Measurements from ENCODE around the gene ETV1.

Gene ETV1

DNA sequence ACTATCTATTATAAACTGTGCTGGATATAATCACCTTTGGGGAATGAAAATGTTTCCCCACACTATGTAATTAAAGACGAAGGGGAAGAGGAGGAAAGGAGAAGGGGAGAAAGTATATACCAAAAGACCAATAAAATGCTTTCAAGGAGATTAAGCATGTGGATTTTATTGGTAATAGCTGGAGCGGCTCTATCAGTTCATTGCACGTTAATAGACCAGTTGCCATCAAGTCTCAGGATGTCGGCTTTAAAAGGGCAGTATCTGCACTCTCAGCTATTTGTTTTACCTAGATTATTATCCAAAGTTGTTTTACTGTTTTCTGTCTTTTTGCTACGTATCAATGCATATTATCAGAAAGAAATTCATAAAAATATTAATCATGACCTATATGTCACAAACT, 9.0 kb downstream of the ETV1 start:
- DNase-seq (ENCODE audit: low spot score in 2 of 2): peak in 1 of 2 experiments; percentile 30
- no peaks in the 10 kb centered on the region for H3K9me3 ChIP-seq
- peaks cover 42% of the 10 kb centered on the region for H3K4me1 ChIP-seq
- in situ Hi-C loops (cut with MboI; ENCODE audit: low sequenced_read_pairs): no loop called here
- H3K27me3 ChIP-seq (ENCODE audit: low read depth): no peaks in the 10 kb centered on the region
- no peaks in the 10 kb centered on the region for H3K36me3 ChIP-seq (replicated peaks)
- H3K4me3 ChIP-seq: no peak overlapping the region

- Histone ChIP-seq H3K9me3 (no peaks in the 10 kb centered on the region), H3K4me1 (peaks cover 41% of the 10 kb centered on the region), H3K27me3 (ENCODE audit: low read depth) (no peaks in the 10 kb centered on the region), H3K4me3 (no peak overlapping the region), H3K36me3 (replicated peaks) (no peaks in the 10 kb centered on the region)
- in situ Hi-C loops (cut with MboI; ENCODE audit: low sequenced_read_pairs): no loop called here
- no peak for DNase-seq (ENCODE audit: low spot score in 2 of 2)
Measured at GRCh38 chr7:13979671-13980435, 9.6 kb downstream of the ETV1 start.

- Histone ChIP-seq H3K4me3 (no peak overlapping the region), H3K9me3 (no peaks in the 10 kb centered on the region), H3K4me1 (peaks cover 28% of the 10 kb centered on the region), H3K36me3 (replicated peaks) (no peaks in the 10 kb centered on the region), H3K27me3 (ENCODE audit: low read depth) (no peaks in the 10 kb centered on the region)
- in situ Hi-C loops (cut with MboI; ENCODE audit: low sequenced_read_pairs): no loop called here
- no peak for DNase-seq (ENCODE audit: low spot score in 2 of 2)
Measured at GRCh38 chr7:13976594-13976993, 12.9 kb downstream of the ETV1 start.

DNA sequence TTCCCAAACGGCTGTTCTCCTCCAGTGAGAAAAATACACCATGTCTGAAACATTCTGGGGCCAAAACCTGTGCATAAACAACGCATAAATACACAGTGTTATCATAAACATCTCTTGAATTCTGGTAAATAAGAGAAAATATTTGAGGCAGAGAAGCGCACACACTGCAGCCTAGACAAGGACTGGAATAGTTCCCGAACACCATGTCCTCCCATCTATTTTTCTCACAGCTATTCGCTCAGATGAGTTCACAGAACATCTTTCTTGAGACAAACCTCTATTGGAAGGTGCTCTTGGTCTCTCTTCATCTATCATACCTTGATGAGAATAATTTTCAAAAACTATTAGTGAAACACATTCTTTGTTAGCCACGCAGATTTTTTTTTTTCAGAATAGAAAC, 24.4 kb downstream of the ETV1 start:
- Histone ChIP-seq H3K9me3 (no peaks in the 10 kb centered on the region), H3K36me3 (replicated peaks) (no peaks in the 10 kb centered on the region), H3K4me1 (no peaks in the 10 kb centered on the region), H3K27me3 (ENCODE audit: low read depth) (no peaks in the 10 kb centered on the region), H3K4me3 (no peak overlapping the region)
- no peak for DNase-seq (ENCODE audit: low spot score in 2 of 2)
- in situ Hi-C loops (cut with MboI; ENCODE audit: low sequenced_read_pairs): no loop called here

- DNase-seq (ENCODE audit: low spot score in 2 of 2): no peak
- in situ Hi-C loops (cut with MboI; ENCODE audit: low sequenced_read_pairs): no loop called here
- Histone ChIP-seq H3K4me1 (no peaks in the 10 kb centered on the region), H3K27me3 (ENCODE audit: low read depth) (no peaks in the 10 kb centered on the region), H3K9me3 (no peaks in the 10 kb centered on the region), H3K36me3 (replicated peaks) (no peaks in the 10 kb centered on the region), H3K4me3 (no peak overlapping the region)
Measured at GRCh38 chr7:13963925-13964324, 25.5 kb downstream of the ETV1 start.

DNA sequence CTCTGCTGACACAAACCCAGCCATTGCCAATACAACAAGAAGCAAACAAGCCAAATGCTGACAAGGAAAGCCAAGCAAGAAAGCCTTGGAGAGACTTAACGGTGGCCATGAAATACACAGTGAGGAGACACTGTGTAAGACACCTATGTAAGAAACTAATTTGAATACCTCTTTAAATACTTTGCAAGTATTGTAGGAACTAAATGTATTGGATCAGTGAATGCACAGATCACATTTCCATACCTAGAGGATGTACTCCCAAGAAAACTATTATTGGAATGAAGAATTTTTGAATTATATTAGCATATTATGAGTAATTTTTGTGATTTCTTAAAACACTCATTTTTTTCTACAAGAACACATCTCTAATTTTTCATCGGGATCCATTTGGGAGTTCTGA, 34.0 kb downstream of the ETV1 start:
- no peaks in the 10 kb centered on the region for H3K9me3 ChIP-seq
- no peaks in the 10 kb centered on the region for H3K36me3 ChIP-seq (replicated peaks)
- H3K4me3 ChIP-seq: no peak overlapping the region
- DNase-seq (ENCODE audit: low spot score in 2 of 2): no peak
- H3K27me3 ChIP-seq (ENCODE audit: low read depth): no peaks in the 10 kb centered on the region
- H3K4me1 ChIP-seq: no peaks in the 10 kb centered on the region
- in situ Hi-C loops (cut with MboI; ENCODE audit: low sequenced_read_pairs): no loop called here

DNA sequence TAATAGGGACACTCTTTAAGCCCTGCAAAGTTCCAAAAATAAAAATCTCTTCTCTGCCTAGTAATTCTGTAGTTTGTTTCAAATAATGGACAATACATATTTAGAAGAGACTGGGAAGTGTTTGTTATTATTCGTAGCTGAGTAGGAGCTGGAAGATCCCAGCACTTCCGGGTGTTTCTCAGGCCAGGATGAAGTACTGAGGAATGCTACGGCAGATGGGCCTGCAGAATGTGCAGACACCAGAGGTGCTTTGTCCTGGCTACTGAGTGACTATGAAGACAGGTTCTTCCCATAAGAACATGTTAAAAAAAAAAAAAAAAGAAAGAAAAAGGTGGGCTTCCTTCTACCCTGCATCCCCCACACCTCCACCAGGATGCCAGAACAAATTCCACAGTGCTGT, 36.1 kb downstream of the ETV1 start:
- Histone ChIP-seq H3K4me3 (no peak overlapping the region), H3K27me3 (ENCODE audit: low read depth) (no peaks in the 10 kb centered on the region), H3K9me3 (no peaks in the 10 kb centered on the region), H3K36me3 (replicated peaks) (no peaks in the 10 kb centered on the region), H3K4me1 (peaks cover 12% of the 10 kb centered on the region)
- in situ Hi-C loops (cut with MboI; ENCODE audit: low sequenced_read_pairs): no loop called here
- no peak for DNase-seq (ENCODE audit: low spot score in 2 of 2)

DNA sequence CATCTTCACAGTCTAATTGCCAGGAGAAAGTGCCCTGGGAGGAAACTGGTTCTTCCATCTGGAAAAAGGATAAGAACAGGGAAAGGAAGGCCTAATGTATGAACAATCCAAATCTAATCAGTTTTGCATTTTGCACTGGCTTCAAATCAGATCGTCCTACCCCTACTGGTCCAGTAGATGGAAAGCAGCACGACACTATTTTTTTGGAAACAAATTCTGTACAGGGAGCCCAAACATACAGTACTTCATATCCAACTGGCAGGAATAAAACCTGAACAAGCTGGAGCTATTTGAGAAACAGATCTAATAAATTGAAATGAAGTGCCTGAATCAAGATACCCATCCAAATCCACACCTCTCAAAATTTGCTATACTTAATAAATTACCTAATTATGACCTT, 36.5 kb downstream of the ETV1 start:
- Histone ChIP-seq H3K27me3 (ENCODE audit: low read depth) (no peaks in the 10 kb centered on the region), H3K4me3 (no peak overlapping the region), H3K9me3 (no peaks in the 10 kb centered on the region), H3K4me1 (peaks cover 12% of the 10 kb centered on the region), H3K36me3 (replicated peaks) (no peaks in the 10 kb centered on the region)
- no peak for DNase-seq (ENCODE audit: low spot score in 2 of 2)
- in situ Hi-C loops (cut with MboI; ENCODE audit: low sequenced_read_pairs): no loop called here

DNA sequence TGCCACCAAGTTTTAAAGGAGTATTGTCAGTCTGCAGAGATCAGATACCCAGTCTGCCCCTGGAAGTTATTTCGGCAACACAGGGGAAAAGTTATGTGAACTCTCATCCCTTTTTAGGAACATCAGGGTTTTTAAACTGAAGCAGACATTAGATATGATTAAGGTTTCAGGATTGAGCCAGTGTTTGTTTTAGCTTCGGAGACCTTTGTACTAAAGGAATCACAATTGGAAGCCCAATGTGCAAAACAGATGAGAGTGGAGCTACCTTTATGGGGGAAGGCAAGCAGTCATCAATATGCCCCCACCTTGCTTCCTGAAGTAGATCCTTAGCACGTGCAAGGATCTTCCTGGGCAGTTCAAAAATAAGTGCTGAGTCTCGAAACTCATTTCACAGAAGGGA, 39.5 kb downstream of the ETV1 start:
- no peaks in the 10 kb centered on the region for H3K27me3 ChIP-seq (ENCODE audit: low read depth)
- DNase-seq (ENCODE audit: low spot score in 2 of 2): no peak
- H3K4me1 ChIP-seq: peaks cover 12% of the 10 kb centered on the region
- in situ Hi-C loops (cut with MboI; ENCODE audit: low sequenced_read_pairs): no loop called here
- no peaks in the 10 kb centered on the region for H3K36me3 ChIP-seq (replicated peaks)
- H3K4me3 ChIP-seq: no peak overlapping the region
- H3K9me3 ChIP-seq: no peaks in the 10 kb centered on the region

DNA sequence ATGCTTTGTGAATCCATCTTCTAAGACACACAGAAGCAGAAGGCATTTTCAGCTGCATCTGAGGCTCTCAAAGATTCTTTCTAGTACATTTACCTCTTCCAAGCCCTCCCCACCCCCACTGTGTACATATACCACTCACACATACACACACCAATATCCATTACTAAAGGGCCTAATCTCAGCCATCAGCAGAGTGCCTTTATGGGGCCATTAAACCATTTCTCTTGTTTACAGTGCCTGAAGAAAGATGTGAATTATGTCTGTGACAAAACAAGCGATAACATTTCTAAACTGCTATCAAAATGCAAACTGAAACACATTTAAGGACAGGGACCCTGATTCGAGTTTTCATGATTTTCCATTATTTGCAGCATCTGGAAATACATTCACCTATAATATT, 40.0 kb downstream of the ETV1 start:
- no peak overlapping the region for H3K4me3 ChIP-seq
- H3K4me1 ChIP-seq: peaks cover 12% of the 10 kb centered on the region
- no peaks in the 10 kb centered on the region for H3K36me3 ChIP-seq (replicated peaks)
- in situ Hi-C loops (cut with MboI; ENCODE audit: low sequenced_read_pairs): no loop called here
- H3K9me3 ChIP-seq: no peaks in the 10 kb centered on the region
- DNase-seq (ENCODE audit: low spot score in 2 of 2): peak; percentile 68 to 73
- H3K27me3 ChIP-seq (ENCODE audit: low read depth): no peaks in the 10 kb centered on the region

- in situ Hi-C loops (cut with MboI; ENCODE audit: low sequenced_read_pairs): no loop called here
- Histone ChIP-seq H3K4me1 (peaks cover 12% of the 10 kb centered on the region), H3K36me3 (replicated peaks) (no peaks in the 10 kb centered on the region), H3K9me3 (no peaks in the 10 kb centered on the region), H3K4me3 (no peak overlapping the region), H3K27me3 (ENCODE audit: low read depth) (no peaks in the 10 kb centered on the region)
- no peak for DNase-seq (ENCODE audit: low spot score in 2 of 2)
Measured at GRCh38 chr7:13948019-13948801, 41.3 kb downstream of the ETV1 start.

GRCh38 chr7:13947535-13947934, 41.9 kb downstream of the ETV1 start:
- no peaks in the 10 kb centered on the region for H3K36me3 ChIP-seq (replicated peaks)
- in situ Hi-C loops (cut with MboI; ENCODE audit: low sequenced_read_pairs): no loop called here
- no peaks in the 10 kb centered on the region for H3K9me3 ChIP-seq
- H3K27me3 ChIP-seq (ENCODE audit: low read depth): no peaks in the 10 kb centered on the region
- no peak for DNase-seq (ENCODE audit: low spot score in 2 of 2)
- peaks cover 12% of the 10 kb centered on the region for H3K4me1 ChIP-seq
- H3K4me3 ChIP-seq: no peak overlapping the region

DNA sequence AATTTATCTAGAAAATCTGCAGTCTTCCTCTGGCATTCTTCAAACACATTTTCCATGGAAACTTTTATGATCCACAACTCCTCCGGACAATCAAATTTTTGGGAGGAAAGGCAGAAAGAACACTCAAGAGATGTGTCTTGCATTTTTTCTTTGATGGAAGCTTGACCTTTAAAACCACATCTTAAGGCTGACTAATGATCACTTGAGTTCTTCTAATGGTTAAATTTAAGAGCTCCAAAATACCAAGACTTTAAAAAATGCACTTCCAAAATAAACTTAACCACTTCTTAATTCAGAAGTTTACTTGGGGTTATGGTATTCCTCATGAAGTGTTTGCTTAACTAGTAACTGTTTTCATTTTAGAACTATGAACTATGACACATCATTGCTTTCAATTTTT, 43.3 kb downstream of the ETV1 start:
- Histone ChIP-seq H3K9me3 (no peaks in the 10 kb centered on the region), H3K36me3 (replicated peaks) (no peaks in the 10 kb centered on the region), H3K27me3 (ENCODE audit: low read depth) (no peaks in the 10 kb centered on the region), H3K4me3 (no peak overlapping the region), H3K4me1 (peaks cover 12% of the 10 kb centered on the region)
- DNase-seq (ENCODE audit: low spot score in 2 of 2): no peak
- in situ Hi-C loops (cut with MboI; ENCODE audit: low sequenced_read_pairs): no loop called here

DNA sequence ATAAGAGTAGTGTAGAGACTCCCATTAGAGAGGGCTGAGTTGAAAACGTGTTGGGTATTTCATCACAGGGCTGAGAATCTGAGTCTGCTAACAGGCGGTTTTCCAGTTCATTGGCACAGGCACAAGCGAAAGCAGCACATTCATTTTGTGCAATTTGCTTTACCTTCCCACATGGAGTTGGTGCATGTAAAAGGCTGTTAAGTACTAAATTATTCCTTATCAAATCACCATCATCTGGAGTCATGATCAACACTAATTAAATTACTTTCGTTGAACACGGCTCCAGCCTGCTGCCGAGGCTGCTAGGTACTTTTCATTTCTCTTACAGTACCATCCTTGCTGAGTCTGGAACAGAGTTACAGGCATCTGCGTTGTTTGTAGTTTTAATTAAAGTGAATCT, 43.8 kb downstream of the ETV1 start:
- Histone ChIP-seq H3K4me1 (peaks cover 12% of the 10 kb centered on the region), H3K36me3 (replicated peaks) (no peaks in the 10 kb centered on the region), H3K27me3 (ENCODE audit: low read depth) (no peaks in the 10 kb centered on the region), H3K4me3 (no peak overlapping the region), H3K9me3 (no peaks in the 10 kb centered on the region)
- in situ Hi-C loops (cut with MboI; ENCODE audit: low sequenced_read_pairs): no loop called here
- DNase-seq (ENCODE audit: low spot score in 2 of 2): no peak

Measured in HAP-1 (cell line).